Activated naive CD4-positive, alpha-beta T cell treated with Interleukin-2 at 50 U/mL for 16 hours (primary cell): ENCODE results near the gene SGCD.

Experiments
- DNase-seq: peaks from one replicate; pipeline ENCODE4 v3.0.0-alpha.2; 2020

Gene SGCD

DNA sequence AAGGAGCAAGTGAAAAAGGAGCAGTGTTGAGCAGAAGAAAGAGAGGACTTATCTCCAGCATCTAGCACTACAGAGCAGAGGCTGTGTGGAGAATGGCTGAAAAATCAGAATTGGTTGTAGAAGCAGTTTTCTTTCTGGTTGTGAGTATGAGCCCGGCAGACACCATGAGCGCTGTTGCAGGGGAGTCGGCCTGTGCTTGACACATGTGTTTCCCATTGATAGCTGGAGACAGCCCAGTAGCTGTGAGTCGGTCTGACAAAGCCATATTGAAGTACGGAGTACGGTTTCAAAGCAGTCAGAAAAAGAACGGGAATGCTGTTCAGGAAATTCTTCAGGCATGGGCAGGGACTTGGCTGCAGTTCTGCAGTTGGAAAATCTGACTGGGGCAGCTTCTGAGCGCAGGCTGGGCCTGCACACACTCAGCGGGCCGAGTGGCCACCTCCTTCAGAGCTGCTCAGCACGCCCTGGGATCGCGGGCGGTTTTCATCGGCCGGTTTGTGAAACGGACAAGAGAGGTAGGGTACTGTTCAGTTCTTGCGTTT, at the start of gene SGCD:
SGCD (plus strand) TSS at position 447 of the 542 bp plus-strand sequence.
- no peak for DNase-seq

GRCh38 chr5:156277290-156277689, 49.7 kb upstream of the SGCD start:
- no peak for DNase-seq

GRCh38 chr5:156295431-156295830, 31.5 kb upstream of the SGCD start:
- DNase-seq = no peak

DNA sequence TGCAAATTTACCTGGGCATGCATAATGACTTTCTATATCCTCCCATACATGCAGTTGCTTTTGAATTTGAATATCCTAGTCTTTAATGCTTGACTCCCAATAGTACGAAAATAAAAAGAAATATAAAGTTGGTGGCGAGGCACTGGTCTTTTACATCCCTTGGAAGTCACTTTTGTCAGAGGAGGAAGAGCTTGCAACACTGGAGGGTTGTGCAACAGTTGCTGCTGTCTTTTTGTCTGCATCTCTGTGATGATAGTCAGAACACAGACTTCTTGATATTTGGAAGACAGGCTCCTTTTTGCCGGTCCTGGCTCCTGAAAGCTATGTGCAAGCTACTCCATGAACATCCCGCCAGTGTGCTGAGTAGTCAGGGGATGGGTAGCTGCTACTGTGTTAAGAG, 16.8 kb upstream of the SGCD start:
- no peak for DNase-seq

GRCh38 chr5:156312897-156313694, 13.9 kb upstream of the SGCD start:
- DNase-seq = no peak

DNA sequence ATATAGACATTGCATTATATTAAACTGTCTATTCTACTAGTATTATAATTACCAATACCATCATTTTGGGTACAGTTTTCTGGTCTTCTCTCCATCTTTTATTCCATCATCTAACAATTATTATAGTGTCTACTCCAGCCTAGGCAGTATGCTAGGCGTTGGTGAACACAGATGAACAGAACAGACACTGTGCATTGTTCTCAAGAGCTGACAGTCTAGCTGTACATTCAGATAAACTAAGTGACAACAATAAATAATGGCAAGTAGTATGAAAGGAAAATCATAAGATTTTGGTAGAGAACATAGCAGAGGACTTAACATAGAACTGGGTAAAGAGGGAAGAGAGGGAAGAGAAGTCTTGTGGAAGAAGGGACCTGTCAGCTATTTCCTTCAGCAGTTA, 12.5 kb upstream of the SGCD start:
- DNase-seq = no peak

DNA sequence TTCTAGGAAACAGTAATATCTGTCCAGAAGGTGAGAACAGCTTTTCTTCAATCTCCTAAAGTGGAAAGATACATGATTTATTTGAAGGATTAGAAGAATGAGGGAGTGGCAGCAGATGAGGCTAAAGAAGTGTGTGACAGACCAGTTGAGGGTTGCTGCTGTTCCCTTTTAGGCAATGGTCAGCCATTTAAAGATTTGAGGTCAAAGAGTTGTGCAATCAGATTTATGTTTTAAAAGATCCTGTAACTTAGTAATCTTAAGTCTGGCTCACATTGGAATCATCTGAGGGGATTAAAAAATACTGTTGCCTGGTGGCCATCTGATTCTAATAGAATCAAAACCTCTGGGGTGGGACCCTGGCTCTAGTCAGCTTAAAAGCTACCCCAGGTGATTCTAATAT, 4.3 kb upstream of the SGCD start:
- DNase-seq = no peak

- no peak for DNase-seq
Measured at GRCh38 chr5:156327296-156327695, 332 bp downstream of the SGCD start.

- DNase-seq = no peak
Measured at GRCh38 chr5:156328161-156328560, 1.2 kb downstream of the SGCD start.

GRCh38 chr5:156328766-156329165, 1.8 kb downstream of the SGCD start:
- no peak for DNase-seq

- DNase-seq = no peak
Measured at GRCh38 chr5:156329171-156329611, 2.2 kb downstream of the SGCD start.

GRCh38 chr5:156330141-156330870, 3.3 kb downstream of the SGCD start:
- DNase-seq = no peak

DNA sequence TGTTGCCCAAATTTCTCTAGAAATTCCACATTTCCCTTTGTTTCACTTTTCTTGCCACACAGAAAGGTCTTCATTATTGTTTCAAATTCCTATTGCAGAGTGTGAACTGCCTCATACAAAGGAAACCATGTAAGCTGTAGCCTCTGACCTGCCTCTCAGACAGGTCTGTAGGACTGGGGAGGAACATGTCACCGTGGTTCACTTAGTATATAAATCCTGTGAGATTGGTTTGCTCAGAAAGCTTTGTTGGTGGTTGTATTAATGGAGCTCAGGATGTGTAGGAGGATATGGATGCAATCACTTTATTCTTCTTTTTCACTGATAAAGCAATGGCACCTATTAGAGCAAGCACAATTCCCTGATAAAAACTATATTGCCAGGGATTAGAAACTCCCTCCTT, 4.2 kb downstream of the SGCD start:
- DNase-seq = no peak

DNA sequence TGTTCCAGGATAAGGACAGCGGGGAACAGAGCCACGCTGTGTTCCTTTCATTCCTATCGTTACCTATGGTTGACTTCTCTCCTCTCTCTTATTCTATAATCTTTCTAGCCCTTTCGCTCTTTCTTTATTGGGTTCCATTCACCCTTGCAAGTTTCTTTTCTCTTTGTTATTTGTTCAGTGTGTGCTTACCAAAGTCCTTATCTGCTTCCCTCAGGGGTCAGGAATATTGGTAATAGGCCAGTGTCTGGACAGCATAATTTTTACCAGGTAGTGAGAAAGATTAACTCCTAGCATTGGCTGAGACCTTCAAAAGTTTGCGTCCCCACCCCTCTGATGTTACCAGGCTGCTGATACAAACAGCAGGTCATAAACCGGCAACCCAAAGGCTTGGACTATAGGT, 4.9 kb downstream of the SGCD start:
- DNase-seq = no peak

DNA sequence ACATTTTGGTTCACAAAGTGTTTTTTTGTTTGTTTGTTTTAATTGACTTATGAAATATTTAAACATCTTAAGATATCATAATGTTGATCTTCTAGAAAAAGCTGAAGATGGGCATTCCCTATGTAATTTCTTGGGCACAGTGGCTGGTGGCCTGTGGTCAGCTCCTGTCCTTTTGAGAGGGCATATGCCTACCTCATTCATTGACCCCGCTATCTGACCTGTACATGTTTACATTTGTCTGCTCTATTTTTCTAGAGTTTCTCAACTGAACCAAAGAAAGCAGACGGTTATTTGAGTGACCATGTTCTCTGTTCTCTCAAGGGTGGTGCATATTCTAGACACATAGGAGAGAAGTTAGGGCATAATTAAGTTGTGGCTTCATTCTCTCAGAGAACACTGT, 5.3 kb downstream of the SGCD start:
- no peak for DNase-seq

- no peak for DNase-seq
Measured at GRCh38 chr5:156339139-156339841, 12.3 kb downstream of the SGCD start.

DNA sequence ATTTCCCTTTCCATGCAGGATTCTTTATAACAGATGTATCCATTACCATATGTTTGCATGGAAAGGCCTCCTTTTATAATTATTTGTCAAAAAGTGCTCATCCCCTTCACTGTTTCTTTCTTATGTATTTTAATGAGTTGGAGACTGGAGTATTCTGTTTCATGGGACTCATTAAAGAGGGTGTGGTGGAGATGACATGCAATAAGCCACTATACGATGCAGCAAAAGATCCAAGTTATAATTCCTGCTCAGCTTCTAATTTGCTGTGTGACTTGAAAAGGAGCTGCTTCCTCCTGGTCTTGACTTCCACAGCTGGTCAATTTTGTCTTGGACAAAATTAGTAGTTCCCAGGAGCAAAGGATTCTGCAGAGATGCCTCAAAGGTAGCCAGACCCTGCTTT, 13.9 kb downstream of the SGCD start:
- DNase-seq = no peak

- no peak for DNase-seq
Measured at GRCh38 chr5:156350256-156350655, 23.3 kb downstream of the SGCD start.

GRCh38 chr5:156351423-156351822, 24.5 kb downstream of the SGCD start:
- DNase-seq = no peak

DNA sequence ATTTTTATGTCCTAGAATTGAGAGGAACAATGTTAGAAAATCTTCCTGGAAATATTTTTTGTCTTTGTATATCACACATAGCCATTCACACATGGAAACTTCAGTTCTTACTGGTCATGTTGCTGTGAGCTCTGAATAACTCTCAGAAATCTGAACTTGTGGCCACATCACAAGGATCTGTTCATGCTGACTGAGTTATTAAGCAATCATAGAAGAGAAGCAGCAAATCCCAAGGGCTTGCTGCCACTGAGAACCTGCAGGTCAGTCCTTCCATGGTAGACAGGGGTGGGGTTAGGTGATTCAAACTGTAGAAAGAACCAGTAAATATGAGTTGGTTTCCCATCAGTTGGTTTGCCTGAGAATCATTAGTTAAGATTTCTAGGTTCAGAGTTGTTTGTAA, 27.6 kb downstream of the SGCD start:
- no peak for DNase-seq

- DNase-seq = no peak
Measured at GRCh38 chr5:156356238-156356637, 29.3 kb downstream of the SGCD start.

GRCh38 chr5:156359476-156359875, 32.5 kb downstream of the SGCD start:
- DNase-seq = no peak

- DNase-seq = no peak
Measured at GRCh38 chr5:156361436-156362109, 34.6 kb downstream of the SGCD start.
